Stimulated activated CD8-positive, alpha-beta memory T cell treated with anti-CD3 and anti-CD28 coated beads, Interleukin-15, amount 100 ng/mL, for 48 hours (primary cell): ENCODE data around the gene CPNE1.
A peak's percentile ranks its signal among the peaks of the same experiment; 100 is the strongest.
"Not testable (repeated sequence)": the region's sequence is repeated elsewhere in the genome, so short reads cannot be mapped to it uniquely, and the experiment has no call there.

ENCODE experiments used
- DNase-seq, 2 donors: peaks; one replicate each; pipeline ENCODE4 v3.0.0-alpha.2; 2020; ENCODE audit warnings: low read depth in 2 of 2

Gene CPNE1

DNA sequence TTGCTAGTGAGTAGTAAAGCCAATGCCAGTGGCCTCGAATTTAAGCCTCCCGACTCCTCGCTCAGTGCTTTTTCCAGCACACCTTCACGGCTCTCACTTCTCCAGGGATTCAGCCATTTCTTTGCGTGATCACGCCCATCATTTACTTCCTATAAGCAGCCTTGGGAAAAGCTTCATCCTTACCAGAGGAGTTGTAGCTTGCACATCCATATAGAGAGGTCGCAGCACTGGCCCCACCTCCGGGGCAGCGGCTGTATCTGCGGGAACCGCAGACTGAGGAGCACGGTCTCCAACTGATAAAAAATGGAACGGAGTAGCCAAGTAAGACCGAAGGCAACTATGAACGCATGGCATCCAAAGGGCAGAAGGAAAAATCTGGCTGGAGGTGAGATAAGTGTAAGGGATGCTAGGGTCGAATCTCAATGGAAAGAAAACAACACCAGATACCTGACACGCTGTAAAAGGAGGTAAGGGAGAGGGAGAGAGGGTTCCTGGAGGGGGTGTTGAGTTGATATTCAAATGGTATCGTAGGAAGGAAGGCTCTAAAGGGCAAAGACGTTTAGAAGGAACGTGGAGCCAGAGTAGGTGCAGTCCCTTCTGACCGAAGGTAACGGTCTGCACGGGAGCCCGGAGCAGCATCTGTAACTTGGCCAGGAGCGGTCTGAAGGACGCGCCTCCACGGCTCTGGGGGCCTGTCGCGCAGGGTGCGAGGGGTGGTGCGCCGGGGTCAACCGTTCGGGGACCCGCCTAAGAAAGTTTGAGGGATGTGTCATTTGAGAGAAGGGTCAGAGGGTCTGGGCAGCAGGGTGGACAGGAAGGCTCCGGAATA, 33.8 kb upstream of the CPNE1 start:
- DNase-seq: no peak

DNA sequence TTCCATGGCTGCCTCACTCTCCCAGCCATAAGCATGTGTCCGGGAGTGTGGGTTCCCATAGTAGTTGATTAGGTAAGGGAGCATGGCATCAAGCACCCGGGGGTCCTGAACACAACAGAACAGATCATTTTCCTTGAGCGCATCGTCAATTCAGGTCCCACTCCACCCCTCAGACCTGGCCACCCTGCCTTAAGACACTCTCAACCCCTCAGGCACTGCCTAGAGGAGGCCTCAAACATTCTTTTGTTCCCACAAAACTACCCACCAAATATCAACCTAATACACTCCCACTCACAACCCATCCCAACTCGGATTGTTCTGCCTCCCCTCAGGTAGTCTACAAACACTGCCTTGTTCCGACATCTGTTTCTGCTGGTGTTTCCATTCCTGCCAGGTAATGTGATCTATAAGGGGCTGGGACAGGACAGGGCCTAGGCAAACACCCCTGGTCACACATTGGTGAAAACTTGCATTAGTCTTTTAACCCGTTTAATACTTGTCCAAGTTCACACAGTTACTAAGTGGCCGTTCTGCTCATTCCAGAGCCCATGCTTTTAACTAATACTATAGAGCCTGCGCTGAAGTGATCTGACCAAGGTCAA, 33.1 kb upstream of the CPNE1 start:
- no peak for DNase-seq

- DNase-seq: no peak
These were observed 31.3 kb upstream of the CPNE1 start for GRCh38 chr20:35695978-35696377.

GRCh38 chr20:35695245-35695749, 30.6 kb upstream of the CPNE1 start:
- no peak for DNase-seq

DNA sequence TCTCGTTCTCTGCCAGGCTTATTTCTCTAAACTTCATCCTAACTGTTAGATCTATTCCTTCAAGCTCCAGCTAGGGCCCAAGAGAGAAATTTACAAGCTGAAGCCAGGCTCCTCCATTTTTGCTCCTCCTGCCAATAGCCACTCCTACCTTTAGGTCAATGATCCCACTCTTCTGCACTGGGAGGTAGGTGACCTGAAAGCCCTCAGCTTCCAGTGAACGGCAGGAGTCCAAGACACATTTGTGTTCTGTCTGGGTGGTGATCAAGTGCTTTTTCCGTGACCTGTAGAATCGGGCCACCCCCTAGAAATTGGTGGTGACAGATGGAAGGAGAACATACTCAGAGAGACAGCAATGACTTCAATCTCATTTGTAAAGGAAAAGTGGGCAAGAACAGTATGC, 25.6 kb upstream of the CPNE1 start:
- DNase-seq: no peak

DNA sequence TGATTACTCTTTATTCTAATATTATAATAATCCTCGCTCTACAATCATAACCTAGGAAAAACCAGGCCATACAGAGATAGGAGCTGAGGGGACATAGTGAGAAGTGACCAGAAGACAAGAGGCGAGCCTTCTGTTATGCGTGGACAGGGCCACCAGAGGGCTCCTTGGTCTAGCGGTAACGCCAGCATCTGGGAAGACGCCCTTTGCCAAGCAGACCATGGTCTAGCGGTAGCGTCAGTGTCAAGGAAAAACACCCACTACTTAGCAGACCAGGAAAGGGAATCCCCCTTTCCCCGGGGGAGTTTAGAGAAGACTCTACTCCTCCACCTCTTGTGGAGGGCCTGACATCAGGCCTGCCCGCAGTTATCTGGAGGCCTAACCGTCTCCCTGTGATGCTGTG, 22.2 kb upstream of the CPNE1 start:
- not testable (repeated sequence) for DNase-seq

DNA sequence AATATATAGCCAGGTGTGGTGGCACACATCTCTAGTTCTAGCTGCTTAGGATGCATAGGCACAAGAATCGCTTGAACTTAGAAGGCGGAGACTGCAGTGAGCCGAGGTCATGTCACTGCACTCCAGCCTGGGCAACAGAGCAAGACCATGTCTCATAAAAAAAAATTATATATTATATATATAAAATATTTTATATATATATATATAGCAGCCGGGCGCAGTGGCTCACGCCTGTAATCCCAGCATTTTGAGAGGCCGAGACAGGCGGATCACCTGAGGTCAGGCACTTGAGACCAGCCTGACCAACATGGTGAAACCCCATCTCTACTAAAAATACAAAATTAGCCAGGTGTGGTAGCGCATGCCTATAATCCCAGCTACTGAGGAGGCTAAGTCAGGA, 20.7 kb upstream of the CPNE1 start:
- not testable (repeated sequence) for DNase-seq

GRCh38 chr20:35681960-35682359, 17.3 kb upstream of the CPNE1 start:
- DNase-seq: no peak

GRCh38 chr20:35680452-35681183, 15.9 kb upstream of the CPNE1 start:
- no peak for DNase-seq

DNA sequence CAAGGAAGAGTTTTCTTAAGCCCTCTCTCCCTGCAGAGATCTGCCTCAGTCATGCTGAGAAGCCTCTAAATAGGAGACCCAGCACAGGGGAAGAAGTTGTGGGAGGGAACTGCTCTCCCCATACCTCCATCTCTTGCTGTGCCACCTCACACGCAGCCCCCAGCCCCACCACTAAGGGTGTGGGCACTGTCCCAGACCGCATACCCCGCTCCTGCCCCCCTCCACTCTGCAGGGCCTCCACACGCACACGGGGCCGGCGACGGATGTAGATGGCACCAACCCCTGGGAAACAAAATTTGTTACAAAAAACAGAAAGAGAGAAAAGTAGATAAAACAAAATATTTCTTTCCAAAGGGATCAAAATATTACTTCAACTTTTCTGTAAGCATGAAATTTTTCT, 10.2 kb upstream of the CPNE1 start:
- DNase-seq: no peak

- no peak for DNase-seq
These were observed 9.2 kb upstream of the CPNE1 start for GRCh38 chr20:35673884-35674283.

DNA sequence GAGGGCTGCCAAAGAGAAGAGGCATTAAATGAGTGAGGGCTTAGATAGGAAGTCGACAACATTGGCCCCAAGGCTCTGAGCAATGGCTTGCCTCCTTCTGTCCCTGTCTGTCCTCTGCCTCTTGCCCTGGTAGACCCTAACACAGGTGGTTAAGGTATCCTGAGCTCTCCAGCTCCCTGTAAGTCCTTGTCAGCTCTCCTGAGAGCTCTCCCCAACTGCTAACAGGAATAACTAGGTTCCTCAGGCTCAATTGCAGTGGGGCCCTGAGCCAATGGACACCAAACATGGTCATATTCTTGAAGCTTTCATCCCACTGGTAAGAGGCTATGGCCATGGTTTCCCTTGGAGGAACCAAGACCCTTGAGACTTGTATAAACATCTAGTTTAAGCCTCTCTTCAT, 5.0 kb upstream of the CPNE1 start:
- no peak for DNase-seq

DNA sequence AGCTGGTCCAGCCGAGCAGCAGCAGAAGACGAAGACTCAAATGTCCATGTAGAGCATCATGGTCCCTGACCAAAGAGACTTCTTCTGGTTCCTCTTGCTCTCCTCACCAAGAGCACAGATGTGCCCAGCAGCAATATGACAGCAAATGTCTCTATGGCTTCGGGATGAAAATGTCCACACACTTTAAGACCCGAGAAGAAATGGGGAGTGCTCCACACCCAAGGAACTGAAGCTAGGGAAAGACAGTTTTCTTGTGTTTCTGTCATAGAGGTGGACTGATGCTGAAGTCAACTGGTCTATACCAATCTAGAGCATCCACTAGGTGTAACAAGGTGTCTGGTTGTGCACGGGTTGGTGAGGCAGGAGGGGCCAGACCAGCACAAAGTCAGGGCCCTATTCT, 4.5 kb upstream of the CPNE1 start:
- no peak for DNase-seq

- DNase-seq: no peak
These were observed 1.2 kb upstream of the CPNE1 start for GRCh38 chr20:35665949-35666288.

GRCh38 chr20:35663516-35664465, 909 bp downstream of the CPNE1 start:
- DNase-seq: peak; percentile 27 to 43

DNA sequence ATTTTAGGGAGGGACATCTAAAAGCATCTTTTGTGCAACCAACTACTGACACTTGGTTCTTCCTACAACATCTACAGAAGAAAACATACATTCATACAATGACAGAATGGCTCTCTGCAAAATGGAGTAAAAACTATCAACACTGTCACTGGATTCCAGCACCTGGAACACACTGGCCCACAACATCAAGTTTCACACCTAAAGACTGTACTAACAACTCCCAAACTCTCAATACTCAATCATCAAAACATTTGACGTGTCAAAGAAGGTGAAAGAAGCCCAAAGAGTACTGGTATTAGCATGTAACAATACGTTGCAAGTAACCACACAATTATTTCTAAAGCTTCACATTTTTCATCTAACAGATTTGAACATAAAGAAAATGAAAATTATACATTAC, 2.1 kb downstream of the CPNE1 start:
- no peak for DNase-seq

- DNase-seq: no peak
These were observed 2.8 kb downstream of the CPNE1 start for GRCh38 chr20:35661908-35662307.

GRCh38 chr20:35661053-35661452, 3.6 kb downstream of the CPNE1 start:
- no peak for DNase-seq

DNA sequence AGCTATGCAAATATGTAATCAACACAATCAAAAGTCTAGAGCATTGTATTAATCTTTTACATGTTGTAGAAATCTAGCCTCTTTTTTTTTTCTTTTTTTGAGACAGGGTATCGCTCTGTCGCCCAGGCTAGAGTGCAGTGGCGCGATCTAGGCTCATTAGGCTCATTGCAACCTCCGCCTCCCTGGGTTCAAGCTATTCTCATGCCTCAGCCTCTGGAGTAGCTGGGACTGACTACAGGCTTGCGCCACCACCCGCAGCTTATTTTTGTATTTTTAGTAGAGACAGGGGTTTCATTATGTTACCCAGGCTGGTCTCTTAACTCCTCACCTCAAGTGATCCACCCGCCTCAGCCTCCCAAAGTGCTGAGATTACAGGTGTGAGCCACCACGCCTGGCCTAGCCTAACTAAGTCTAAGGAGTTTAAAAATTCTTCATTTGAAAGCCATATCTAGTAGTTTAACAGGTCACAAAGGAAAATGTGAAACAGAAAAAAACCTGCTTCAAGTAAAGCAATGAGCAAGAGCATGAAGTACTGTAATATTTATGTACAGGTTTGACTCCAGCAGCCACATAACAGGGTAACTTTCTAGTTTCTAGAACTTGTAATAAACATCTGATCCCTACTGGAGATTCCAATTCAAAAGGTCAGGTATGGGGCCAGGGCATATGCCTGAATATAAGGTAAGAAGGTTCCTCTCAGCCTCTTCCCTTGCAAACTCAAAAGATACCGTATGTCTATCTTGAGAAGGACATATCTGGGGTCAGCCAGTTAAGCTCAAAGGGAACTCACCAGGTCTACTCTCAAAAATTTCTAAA, 4.4 kb downstream of the CPNE1 start:
- DNase-seq: peak in 1 of 2 donors; percentile 29

- DNase-seq: no peak
These were observed 7.4 kb downstream of the CPNE1 start for GRCh38 chr20:35657271-35657670.

GRCh38 chr20:35654415-35654814, 10.3 kb downstream of the CPNE1 start:
- DNase-seq: no peak
